ENCODE measurements around the gene RTF2. TPM values are rescaled to one million over a fixed set of nuclear protein-coding genes. Genes with fewer than 3 reads are reported as not detected.

RTF2 gene
- total RNA-seq, 2 experiments from 2014 or later = 52.7 to 55.2 TPM

DNA sequence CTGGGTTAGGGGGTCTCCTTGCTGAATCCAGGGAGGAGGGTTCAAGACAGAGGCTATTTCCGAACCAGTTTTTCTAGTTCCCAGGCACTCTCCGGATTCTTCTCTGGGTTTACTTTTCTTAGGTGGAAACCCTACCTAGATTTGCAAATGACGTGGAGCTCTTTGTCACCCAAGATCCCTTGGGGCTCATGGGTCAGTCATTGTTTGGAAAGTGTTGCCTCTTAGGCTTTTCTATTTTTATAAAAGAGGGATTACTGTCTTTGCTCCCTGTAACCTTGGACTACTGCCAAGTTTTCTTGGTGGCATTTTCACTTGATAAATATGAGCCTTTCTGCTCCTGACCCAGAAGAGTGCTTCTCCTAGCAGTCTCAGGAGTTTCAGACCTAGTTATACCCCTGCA lies 98.2 kb downstream of the RTF2 start:
- Mint-ChIP-seq H3K9me3 (no peaks in the 10 kb centered on the region), H3K36me3 (ENCODE audit: low read depth) (no peaks in the 10 kb centered on the region), H3K4me3 (no peak overlapping the region), H3K27me3 (peaks cover 18% of the 10 kb centered on the region), H3K27ac (no peak overlapping the region), H3K4me1 (ENCODE audit: low read depth) (no peaks in the 10 kb centered on the region)
- POLR2A ChIA-PET = no interaction called here
- Histone ChIP-seq H3K4me3 (ENCODE audit: low read length) (no peak overlapping the region), H3K4me1 (ENCODE audit: insufficient read depth, low read length) (no peaks in the 10 kb centered on the region), H3K36me3 (ENCODE audit: insufficient read depth, low read length) (no peaks in the 10 kb centered on the region), H3K27ac (ENCODE audit: low read depth in 1 of 2, low read length in 2 of 2) (no peak overlapping the region), H3K27me3 (ENCODE audit: control insufficient read depth in 1 of 2, insufficient read depth in 2 of 2, low read length in 2 of 2) (peaks cover 0 to 5% of the 10 kb centered on the region in 2 experiments), H3K9me3 (ENCODE audit: control insufficient read depth in 1 of 2, insufficient read depth in 1 of 2, low read length in 2 of 2) (no peaks in the 10 kb centered on the region)
- CTCF ChIA-PET = interaction anchor here (1.1 kb wide), 1 partner anchor 10 kb away, joined by 3 read pairs; no protein-coding TSS in a partner anchor
- no peak for DNase-seq
- intact Hi-C loops (cut with DNase I, micrococcal nuclease) = no loop called here
- no peak for ATAC-seq (ENCODE audit: poor library complexity)
- TF ChIP-seq, protein P1, sequence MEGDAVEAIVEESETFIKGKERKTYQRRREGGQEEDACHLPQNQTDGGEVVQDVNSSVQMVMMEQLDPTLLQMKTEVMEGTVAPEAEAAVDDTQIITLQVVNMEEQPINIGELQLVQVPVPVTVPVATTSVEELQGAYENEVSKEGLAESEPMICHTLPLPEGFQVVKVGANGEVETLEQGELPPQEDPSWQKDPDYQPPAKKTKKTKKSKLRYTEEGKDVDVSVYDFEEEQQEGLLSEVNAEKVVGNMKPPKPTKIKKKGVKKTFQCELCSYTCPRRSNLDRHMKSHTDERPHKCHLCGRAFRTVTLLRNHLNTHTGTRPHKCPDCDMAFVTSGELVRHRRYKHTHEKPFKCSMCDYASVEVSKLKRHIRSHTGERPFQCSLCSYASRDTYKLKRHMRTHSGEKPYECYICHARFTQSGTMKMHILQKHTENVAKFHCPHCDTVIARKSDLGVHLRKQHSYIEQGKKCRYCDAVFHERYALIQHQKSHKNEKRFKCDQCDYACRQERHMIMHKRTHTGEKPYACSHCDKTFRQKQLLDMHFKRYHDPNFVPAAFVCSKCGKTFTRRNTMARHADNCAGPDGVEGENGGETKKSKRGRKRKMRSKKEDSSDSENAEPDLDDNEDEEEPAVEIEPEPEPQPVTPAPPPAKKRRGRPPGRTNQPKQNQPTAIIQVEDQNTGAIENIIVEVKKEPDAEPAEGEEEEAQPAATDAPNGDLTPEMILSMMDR (IDR thresholded peaks at IDR 0.05) = no peak

Other genes starting within 250 kb of the RTF2 start
- not detected for gene MC3R, start 219.9 kb upstream of the RTF2 start, total RNA-seq
- gene FAM210B, start 109.7 kb upstream of the RTF2 start, total RNA-seq = 10 to 100 TPM; 14.4 to 14.7 TPM
- gene AURKA, start 76.4 kb upstream of the RTF2 start, total RNA-seq = under 1 TPM; 0.25 to 0.36 TPM
- gene CSTF1, start 76.0 kb upstream of the RTF2 start, total RNA-seq = 10 to 100 TPM; 20.7 to 21.8 TPM
- gene CASS4, start 56.4 kb upstream of the RTF2 start, total RNA-seq = 10 to 100 TPM; 37.0 to 39.8 TPM
- 1 to 10 TPM; 6.4 to 7.1 TPM for gene FAM209A, start 56.1 kb downstream of the RTF2 start, total RNA-seq
- 1 to 10 TPM; 3.1 to 3.9 TPM for gene FAM209B, start 64.6 kb downstream of the RTF2 start, total RNA-seq
- gene TFAP2C, start 160.7 kb downstream of the RTF2 start, total RNA-seq = not detected

All from CD4-positive, alpha-beta T cell (primary cell).